Skeletal muscle cell (primary cell): ENCODE data around the gene CACNA1D.

Source experiments
- DNase-seq: peaks from one replicate; pipeline ENCODE4 v3.0.0-alpha.2; 2010; ENCODE audit warnings: low read depth
- H3K4me3 ChIP-seq: 2 replicates; pipeline ENCODE4 v1.5.1; 2011; ENCODE audit warnings: low read depth, mild to moderate bottlenecking, control low read depth, low read length, moderate library complexity

CACNA1D gene

DNA sequence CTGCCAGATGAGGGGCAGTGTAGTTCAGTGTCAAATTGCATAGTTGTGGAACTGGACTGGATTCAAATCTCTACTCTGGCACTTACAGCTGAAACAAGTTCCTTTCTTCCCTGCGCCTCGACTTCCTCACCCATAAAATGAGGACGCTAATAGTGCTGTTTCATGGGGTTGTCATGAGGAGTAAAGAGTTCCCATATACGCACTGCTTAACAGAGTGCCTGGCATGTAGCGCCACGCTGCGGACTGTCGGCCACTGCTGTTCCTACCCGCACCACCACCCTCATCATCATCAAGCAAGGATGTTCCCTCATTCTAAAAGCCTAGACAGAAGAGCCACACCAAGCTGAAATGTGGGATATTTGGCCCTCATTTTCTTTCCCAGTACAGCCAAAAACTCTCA, 259.9 kb downstream of the CACNA1D start:
- H3K4me3 ChIP-seq: no peak overlapping the region
- DNase-seq: no peak

GRCh38 chr3:53758846-53759245, 264.4 kb downstream of the CACNA1D start:
- DNase-seq: no peak
- H3K4me3 ChIP-seq: no peak overlapping the region

GRCh38 chr3:53763353-53763752, 268.9 kb downstream of the CACNA1D start:
- DNase-seq: no peak
- H3K4me3 ChIP-seq: no peak overlapping the region

GRCh38 chr3:53764026-53764775, 269.8 kb downstream of the CACNA1D start:
- no peak for DNase-seq
- no peak overlapping the region for H3K4me3 ChIP-seq

GRCh38 chr3:53765753-53766152, 271.3 kb downstream of the CACNA1D start:
- no peak for DNase-seq
- H3K4me3 ChIP-seq: no peak overlapping the region

DNA sequence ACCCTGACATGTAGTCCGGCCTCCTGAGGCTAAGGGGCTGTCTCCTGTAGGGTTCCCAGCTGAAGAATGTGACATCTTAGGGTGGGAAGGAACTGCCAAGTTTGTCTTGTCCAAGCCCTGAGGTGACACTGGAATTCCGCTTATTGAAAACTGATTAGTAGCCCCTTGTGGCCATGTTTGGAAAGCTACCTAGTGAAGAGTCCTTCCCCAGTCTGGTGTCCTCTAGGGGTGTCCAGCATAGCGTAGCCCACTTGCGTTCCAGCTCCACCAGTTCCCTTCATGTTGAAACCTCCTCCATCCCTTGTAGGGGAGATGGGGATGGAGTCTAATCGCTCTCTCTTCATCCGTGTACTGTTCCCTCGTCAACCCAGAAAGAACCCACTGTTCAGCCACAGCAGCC, 272.3 kb downstream of the CACNA1D start:
- DNase-seq: no peak
- no peak overlapping the region for H3K4me3 ChIP-seq

DNA sequence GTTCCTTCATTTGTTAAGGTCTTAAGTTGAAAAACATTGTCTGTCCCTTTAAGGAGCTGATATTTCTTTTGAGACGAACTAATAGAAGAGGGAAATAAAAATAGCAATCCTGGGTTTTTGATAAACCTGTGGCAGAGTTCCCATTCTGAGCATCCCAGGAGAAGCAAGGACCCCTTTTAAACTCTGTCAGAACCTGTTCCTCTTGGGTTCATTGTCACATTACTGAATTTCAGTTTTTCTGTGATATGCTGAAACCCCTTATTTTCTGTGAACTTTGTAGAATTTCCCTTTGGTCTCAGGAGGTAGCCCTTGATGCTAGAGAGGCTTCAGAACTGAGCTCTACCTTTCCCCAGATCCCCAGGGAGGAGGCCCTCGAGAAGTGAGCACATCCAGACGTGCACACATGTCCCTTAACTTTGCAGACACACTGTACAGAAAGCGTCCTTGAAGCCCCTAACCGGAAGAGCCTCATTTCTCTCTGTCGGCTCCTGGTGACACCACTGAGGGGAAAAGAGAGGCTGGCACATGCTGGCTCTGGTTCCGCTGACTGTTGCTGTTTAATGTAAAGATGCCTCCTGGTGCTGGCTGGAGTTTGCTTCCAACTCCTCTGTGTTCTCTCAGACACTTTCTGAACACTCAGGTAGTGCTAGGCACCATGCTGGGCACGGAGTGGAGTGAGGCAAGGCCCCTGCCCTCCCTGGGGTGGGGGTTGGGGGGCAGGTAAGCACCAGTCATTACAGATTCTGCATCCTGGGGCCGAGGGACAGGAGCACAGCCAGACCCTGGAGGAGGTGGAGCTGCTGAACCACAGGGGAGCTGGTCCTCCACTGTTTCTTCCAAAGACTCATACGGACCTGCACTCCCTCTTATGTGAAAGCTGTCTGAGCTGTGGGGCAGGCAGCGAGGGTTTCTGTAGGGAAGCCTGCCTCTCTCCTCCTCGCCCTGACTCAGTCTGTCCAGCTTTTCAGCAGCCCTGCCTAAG, 274.4 kb downstream of the CACNA1D start:
- DNase-seq: no peak
- no peak overlapping the region for H3K4me3 ChIP-seq

- H3K4me3 ChIP-seq: no peak overlapping the region
- DNase-seq: no peak
Observed at GRCh38 chr3:53772562-53772961, 278.2 kb downstream of the CACNA1D start.

DNA sequence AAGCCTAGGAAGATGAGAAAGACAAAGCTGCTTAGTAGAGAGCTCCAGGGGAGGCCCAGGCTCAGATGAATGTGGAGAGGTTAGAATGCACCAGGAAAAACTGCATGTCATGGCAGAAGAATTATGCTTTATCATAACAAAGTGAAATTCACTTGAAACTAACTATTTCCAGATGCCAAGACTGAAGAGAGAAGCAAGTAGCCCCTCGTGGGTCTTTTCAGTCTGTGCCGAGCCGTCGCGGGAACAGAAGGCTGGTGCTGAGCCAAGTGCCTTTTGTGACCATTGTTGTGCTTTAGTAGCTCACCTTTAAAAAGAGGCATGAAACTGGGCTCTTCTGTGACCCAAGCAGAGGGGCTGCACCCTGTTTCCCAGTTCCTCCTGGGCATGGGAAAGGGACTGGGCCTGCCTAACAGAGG, 278.6 kb downstream of the CACNA1D start:
- H3K4me3 ChIP-seq: no peak overlapping the region
- DNase-seq: no peak

DNA sequence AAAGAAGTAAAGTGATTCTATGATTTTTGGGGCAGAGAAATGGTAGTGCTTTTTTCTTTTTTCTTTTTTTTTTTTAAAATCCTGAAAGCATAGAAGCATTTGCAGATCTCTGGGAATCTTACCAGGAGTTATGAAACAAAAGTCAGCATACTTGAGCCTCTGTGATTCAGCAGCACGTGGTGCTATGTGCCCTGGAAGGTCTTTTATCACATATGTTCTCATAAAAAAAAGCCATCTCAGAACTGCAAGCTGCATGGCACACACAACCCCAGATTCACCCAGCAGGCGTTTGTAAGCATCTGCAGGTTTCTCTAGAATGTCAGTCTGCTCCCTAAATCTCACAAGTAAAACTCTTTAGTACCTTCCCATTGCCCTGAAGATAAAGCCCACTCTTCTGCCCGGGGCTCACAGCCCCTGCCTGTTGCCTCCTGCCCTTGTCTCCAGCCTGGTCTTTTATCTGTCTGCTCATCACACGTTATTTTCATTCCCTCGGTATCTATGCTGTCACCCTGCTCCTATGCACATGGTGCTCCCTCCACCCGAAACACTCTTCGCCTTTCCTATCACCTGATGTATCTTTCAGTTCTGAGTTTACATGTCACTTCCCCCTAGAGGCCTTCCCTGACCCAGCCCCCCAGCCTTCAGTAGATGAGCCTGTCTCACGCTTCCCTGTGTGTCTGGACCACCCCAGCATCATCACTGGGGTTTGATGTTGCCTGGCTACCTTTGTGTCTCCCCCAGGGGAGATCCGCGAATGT, 279.4 kb downstream of the CACNA1D start:
- DNase-seq: peak; percentile 46
- H3K4me3 ChIP-seq: no peak overlapping the region

DNA sequence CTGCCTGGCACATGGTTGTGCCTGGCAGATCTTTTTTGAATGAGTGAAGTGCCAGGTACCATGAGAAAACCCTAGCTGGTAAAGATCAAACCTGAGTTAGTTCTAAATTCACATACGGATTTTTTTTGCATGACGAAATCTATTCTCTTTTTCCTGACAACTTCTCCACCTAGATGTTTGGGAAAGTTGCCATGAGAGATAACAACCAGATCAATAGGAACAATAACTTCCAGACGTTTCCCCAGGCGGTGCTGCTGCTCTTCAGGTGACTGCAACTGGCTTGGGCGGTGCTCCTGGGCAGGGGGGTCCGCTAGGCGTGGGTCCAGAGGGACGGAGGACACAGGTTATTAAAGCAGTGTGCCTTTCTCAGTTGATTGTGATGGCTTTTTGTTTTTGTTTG, 280.0 kb downstream of the CACNA1D start:
- DNase-seq: no peak
- no peak overlapping the region for H3K4me3 ChIP-seq

- no peak for DNase-seq
- no peak overlapping the region for H3K4me3 ChIP-seq
Observed at GRCh38 chr3:53775018-53775417, 280.6 kb downstream of the CACNA1D start.

GRCh38 chr3:53775834-53776251, 281.4 kb downstream of the CACNA1D start:
- DNase-seq: no peak
- H3K4me3 ChIP-seq: no peak overlapping the region

- no peak for DNase-seq
- no peak overlapping the region for H3K4me3 ChIP-seq
Observed at GRCh38 chr3:53776494-53777101, 282.2 kb downstream of the CACNA1D start.

GRCh38 chr3:53777468-53777867, 283.1 kb downstream of the CACNA1D start:
- no peak for DNase-seq
- no peak overlapping the region for H3K4me3 ChIP-seq

- H3K4me3 ChIP-seq: no peak overlapping the region
Observed at GRCh38 chr3:53778153-53778552, 283.7 kb downstream of the CACNA1D start.

DNA sequence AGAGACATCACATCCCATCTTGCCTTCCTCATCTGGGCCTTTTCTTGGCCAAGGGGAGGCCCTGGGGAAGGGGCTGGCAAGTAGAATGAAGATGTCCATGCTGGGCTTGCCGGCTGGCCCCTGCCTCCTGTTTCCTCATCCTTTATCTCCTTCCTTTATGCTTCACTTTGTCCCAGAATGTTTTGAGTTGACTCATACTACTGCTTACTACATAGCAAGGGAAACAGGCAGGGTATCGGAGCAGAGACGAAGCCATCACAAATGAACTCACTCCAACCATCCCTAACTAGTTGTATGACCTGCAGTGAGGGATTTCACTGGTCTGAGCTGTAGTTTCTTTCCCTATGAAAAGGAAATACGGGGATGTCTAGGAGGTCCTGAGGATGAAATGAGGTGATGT, 285.8 kb downstream of the CACNA1D start:
- no peak for DNase-seq
- no peak overlapping the region for H3K4me3 ChIP-seq

More at GRCh38 chr3:53778153-53778552, 283.7 kb downstream of the CACNA1D start:
- no peak for DNase-seq

DNA sequence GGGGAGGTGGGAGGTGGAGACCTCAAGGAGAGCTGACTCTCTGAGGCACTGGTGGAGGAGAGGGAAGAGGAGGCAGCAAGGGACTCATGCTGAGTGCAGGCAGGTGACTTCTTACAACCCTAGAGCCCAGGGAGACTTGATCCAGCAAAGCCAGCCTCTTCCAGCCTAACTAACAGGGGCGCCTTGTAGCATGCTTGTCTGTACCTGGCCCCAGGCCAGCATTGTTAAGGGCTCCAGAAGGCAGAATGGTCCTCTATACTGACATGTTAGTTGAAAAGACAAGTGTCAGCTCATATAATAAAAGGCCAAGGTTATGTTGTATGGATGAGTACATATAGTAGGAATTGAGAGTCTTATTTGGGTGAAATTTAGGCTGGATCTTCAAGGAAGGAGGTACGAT, 286.4 kb downstream of the CACNA1D start:
- no peak for DNase-seq
- no peak overlapping the region for H3K4me3 ChIP-seq

- no peak overlapping the region for H3K4me3 ChIP-seq
- no peak for DNase-seq
Observed at GRCh38 chr3:53787016-53787415, 292.6 kb downstream of the CACNA1D start.
